HG02840 (cell line): ENCODE data around the gene ELP4.
"Not testable (repeated sequence)": the region's sequence is repeated elsewhere in the genome, so short reads cannot be mapped to it uniquely, and the experiment has no call there.

Source experiments
- ATAC-seq: cut with Tn5 transposase; IDR thresholded peaks from one replicate; pipeline ENCODE4 v1.9.1; 2021; ENCODE audit warnings: mild to moderate bottlenecking, moderate library complexity, moderate number of reproducible peaks; ENCODE audit not compliant: unreplicated experiment, low FRiP score

ELP4 gene

GRCh38 chr11:31535479-31535878 lies 25.9 kb downstream of the ELP4 start:
- no peak for ATAC-seq

GRCh38 chr11:31542862-31543261 lies 33.3 kb downstream of the ELP4 start:
- no peak for ATAC-seq

GRCh38 chr11:31555938-31556337 lies 46.4 kb downstream of the ELP4 start:
- ATAC-seq, result no peak

- ATAC-seq, result no peak
Measured at GRCh38 chr11:31558001-31558400, 48.4 kb downstream of the ELP4 start.

- ATAC-seq, result no peak
Measured at GRCh38 chr11:31560842-31561476, 51.4 kb downstream of the ELP4 start.

- ATAC-seq, result not testable (repeated sequence)
Measured at GRCh38 chr11:31564517-31564916, 55.0 kb downstream of the ELP4 start.

GRCh38 chr11:31574133-31574532 lies 64.6 kb downstream of the ELP4 start:
- not testable (repeated sequence) for ATAC-seq

GRCh38 chr11:31575764-31576163 lies 66.2 kb downstream of the ELP4 start:
- ATAC-seq, result not testable (repeated sequence)

- ATAC-seq, result not testable (repeated sequence)
Measured at GRCh38 chr11:31579412-31579811, 69.8 kb downstream of the ELP4 start.

GRCh38 chr11:31582697-31583096 lies 73.1 kb downstream of the ELP4 start:
- ATAC-seq, result no peak

- ATAC-seq, result no peak
Measured at GRCh38 chr11:31598454-31598853, 88.9 kb downstream of the ELP4 start.

- no peak for ATAC-seq
Measured at GRCh38 chr11:31601635-31602282, 92.2 kb downstream of the ELP4 start.

GRCh38 chr11:31606893-31607292 lies 97.3 kb downstream of the ELP4 start:
- no peak for ATAC-seq

- no peak for ATAC-seq
Measured at GRCh38 chr11:31607914-31608313, 98.3 kb downstream of the ELP4 start.

- ATAC-seq, result no peak
Measured at GRCh38 chr11:31608995-31609394, 99.4 kb downstream of the ELP4 start.

- ATAC-seq, result no peak
Measured at GRCh38 chr11:31610544-31610943, 101.0 kb downstream of the ELP4 start.

GRCh38 chr11:31617246-31617645 lies 107.7 kb downstream of the ELP4 start:
- no peak for ATAC-seq

GRCh38 chr11:31619980-31620379 lies 110.4 kb downstream of the ELP4 start:
- ATAC-seq, result no peak

GRCh38 chr11:31620434-31620833 lies 110.9 kb downstream of the ELP4 start:
- no peak for ATAC-seq

- ATAC-seq, result no peak
Measured at GRCh38 chr11:31625868-31626267, 116.3 kb downstream of the ELP4 start.

- no peak for ATAC-seq
Measured at GRCh38 chr11:31628111-31628510, 118.5 kb downstream of the ELP4 start.

- ATAC-seq, result no peak
Measured at GRCh38 chr11:31636983-31637382, 127.4 kb downstream of the ELP4 start.
